IgD-negative memory B cell (primary cell): ENCODE data around the gene CD46. TPM values are rescaled to one million over a fixed set of nuclear protein-coding genes. Genes with fewer than 3 reads are reported as not detected.

Experiments
- H3K27ac Mint-ChIP-seq, 3 donors: one replicate each; pipeline ENCODE4 v1.8.0; 2020 to 2022; ENCODE audit warnings: mild to moderate bottlenecking in 3 of 3, mixed read lengths in 3 of 3, moderate library complexity in 1 of 3
- H3K27me3 Mint-ChIP-seq: one replicate; pipeline ENCODE4 v1.8.0; 2021; ENCODE audit warnings: mixed read lengths
- H3K36me3 Mint-ChIP-seq: one replicate; pipeline ENCODE4 v1.8.0; 2020; ENCODE audit warnings: mild to moderate bottlenecking, mixed read lengths
- H3K4me1 Mint-ChIP-seq, 3 donors: one replicate each; pipeline ENCODE4 v1.8.0; 2020 to 2022; ENCODE audit warnings: mixed read lengths in 3 of 3, mild to moderate bottlenecking in 1 of 3
- H3K4me3 Mint-ChIP-seq, 4 donors: one replicate each; pipeline ENCODE4 v1.8.0; 2020 to 2022; ENCODE audit warnings: mild to moderate bottlenecking in 4 of 4, mixed read lengths in 4 of 4, moderate library complexity in 3 of 4
- H3K9me3 Mint-ChIP-seq, 3 donors: one replicate each; pipeline ENCODE4 v1.8.0; 2020 to 2021; ENCODE audit warnings: mixed read lengths in 3 of 3, mild to moderate bottlenecking in 1 of 3
- polyA plus RNA-seq: library from polyadenylated mRNA; unstranded; fragments of 300-500 nt; fragmentation: Illumina TruSeq; gene quantifications from one replicate; pipeline ENCODE4 v1.2.3, GENCODE V29; 2021

CD46 gene
- polyA plus RNA-seq, 1 donor from 2014 or later = 67.2 TPM

DNA sequence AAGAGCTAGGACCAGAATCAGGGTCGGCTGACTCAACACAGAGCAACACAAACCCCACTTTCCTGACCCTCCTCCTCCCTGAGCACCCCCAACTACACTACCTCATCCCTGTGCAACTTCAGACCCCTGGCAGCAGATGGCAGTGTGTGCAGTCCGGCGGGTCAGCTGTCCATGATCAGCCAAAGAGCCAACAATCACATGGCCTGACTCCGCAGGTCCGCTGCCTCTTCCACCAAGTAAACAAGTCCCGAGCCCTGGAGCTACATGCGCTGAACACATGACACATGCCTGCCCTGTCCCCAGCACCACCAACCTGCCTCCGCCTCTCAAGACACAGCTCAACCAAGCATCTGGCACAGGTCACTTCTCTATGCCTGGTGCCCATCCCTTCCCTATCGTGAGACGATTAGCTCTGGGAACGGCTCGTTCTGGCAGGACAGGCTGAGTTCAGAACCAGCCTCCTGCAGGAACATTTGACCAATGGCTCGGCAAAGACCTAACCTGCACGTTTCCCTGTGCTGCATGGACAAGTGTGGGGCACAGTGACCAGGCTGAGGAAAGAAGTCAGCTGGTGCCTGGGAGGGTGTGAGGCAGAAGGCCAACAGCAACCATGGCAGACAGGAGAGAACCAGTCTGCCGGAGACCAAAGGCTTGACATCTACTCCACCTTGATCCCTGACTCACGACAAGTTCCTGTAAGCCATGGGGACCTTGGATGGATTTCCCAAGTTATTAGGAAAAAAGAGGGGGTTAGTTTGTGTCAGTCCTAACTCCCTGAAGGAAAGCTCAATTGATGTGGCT is 60.3 kb downstream of the CD46 start:
- Mint-ChIP-seq H3K4me1 (peaks cover 73 to 77% (median 74%) of the 10 kb centered on the region in 3 donors), H3K27me3 (no peaks in the 10 kb centered on the region), H3K36me3 (peaks cover 7% of the 10 kb centered on the region), H3K27ac (peak overlapping the region; percentile 19 to 94 (median 90)), H3K4me3 (peak overlapping the region in 2 of 4 donors; percentile 12 to 45), H3K9me3 (no peaks in the 10 kb centered on the region)

DNA sequence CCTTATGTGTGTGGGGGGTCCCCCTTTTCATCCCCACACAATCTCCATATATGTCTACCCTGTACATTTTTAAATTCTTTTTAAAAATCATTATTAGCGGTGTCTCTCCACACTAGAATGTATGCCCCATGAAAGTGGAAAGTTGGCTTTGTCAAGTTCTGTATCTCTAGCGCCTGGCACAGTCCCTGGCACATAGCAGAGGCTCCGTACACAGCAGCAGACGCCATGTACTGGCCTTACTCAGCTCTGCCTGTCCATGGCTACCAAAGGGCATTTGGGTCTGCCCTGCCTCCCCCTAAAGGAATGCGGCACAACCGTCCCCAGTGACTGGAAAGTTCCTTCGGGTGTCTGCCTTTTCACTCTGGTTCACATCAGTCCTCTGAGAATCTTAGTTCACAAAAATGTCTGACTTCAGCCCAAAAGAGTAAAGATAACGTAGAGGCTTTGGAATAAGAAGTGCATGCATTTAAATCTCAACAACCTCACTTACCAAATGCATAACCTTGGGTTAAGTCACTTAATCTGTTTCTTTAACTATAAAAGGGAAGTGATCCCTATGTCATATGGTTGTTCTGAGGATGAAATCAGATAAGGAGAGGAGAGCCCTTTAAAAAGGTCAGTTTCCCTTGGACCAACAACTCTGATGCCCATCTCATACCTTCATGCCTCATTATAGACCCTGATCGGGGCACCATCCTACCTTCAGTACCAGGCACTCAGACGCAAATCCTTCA is 61.1 kb downstream of the CD46 start:
- peaks cover 7% of the 10 kb centered on the region for H3K36me3 Mint-ChIP-seq
- peaks cover 73 to 76% (median 75%) of the 10 kb centered on the region in 3 donors for H3K4me1 Mint-ChIP-seq
- H3K4me3 Mint-ChIP-seq = peak overlapping the region in 3 of 4 donors; percentile 12 to 70 (median 28)
- H3K27me3 Mint-ChIP-seq = no peaks in the 10 kb centered on the region
- no peaks in the 10 kb centered on the region for H3K9me3 Mint-ChIP-seq
- H3K27ac Mint-ChIP-seq = peak overlapping the region; percentile 65 to 90 (median 85)

GRCh38 chr1:207813512-207813881 is 61.6 kb downstream of the CD46 start:
- H3K27ac Mint-ChIP-seq = peak overlapping the region in 2 of 3 donors; percentile 85 to 90
- H3K4me1 Mint-ChIP-seq = peaks cover 70 to 73% (median 71%) of the 10 kb centered on the region in 3 donors
- H3K4me3 Mint-ChIP-seq = peak overlapping the region in 1 of 4 donors; percentile 70
- no peaks in the 10 kb centered on the region for H3K9me3 Mint-ChIP-seq
- no peaks in the 10 kb centered on the region for H3K27me3 Mint-ChIP-seq
- peaks cover 7% of the 10 kb centered on the region for H3K36me3 Mint-ChIP-seq

- Mint-ChIP-seq H3K27ac (peak overlapping the region; percentile 78 to 90 (median 88)), H3K9me3 (no peaks in the 10 kb centered on the region), H3K4me1 (peaks cover 66 to 71% (median 68%) of the 10 kb centered on the region in 3 donors), H3K36me3 (peaks cover 7% of the 10 kb centered on the region), H3K27me3 (no peaks in the 10 kb centered on the region), H3K4me3 (peak overlapping the region in 3 of 4 donors; percentile 12 to 70 (median 52))
Observed at GRCh38 chr1:207813946-207814345, 62.1 kb downstream of the CD46 start.

DNA sequence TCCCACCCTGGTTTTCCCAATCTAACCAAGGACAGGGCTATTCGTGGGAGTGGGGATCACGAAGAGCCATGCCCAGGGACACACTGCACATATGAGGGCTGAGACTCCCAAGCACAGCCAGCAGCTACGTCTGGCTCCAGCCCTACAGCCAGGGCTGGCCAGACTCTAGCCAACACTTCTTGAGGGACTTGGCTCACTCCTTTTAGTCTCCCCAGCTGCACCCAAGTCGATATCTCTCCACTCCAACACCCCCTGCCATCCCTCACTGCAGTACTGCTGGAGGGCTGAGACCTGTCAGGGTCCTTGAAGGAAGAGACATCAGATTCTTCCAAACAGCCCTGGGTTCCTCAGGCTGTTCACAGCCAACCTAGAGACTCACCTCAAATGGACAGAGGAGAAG is 62.6 kb downstream of the CD46 start:
- Mint-ChIP-seq H3K9me3 (no peaks in the 10 kb centered on the region), H3K36me3 (peaks cover 7% of the 10 kb centered on the region), H3K27me3 (no peaks in the 10 kb centered on the region), H3K4me1 (peaks cover 64 to 70% (median 65%) of the 10 kb centered on the region in 3 donors), H3K4me3 (peak overlapping the region in 2 of 4 donors; percentile 52 to 70), H3K27ac (peak overlapping the region; percentile 78 to 90 (median 88))

DNA sequence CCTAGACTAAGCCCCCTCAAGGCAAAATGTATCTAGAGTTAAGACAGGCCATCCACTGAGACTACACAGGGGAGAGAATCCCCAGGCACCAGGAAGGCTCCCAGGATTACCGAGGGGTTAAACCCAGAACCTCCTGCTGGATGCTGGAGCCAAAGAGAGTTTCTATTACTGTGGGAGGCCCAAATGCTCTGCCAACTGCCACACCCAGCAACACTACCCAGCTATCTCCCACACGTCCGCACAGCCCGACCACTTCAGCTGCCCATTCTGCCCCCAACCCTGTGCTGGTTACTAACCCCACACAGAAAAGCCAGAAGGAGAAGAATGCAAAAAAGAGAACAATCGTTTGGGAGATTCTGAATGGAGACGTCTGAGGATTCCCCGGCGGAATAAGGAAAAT is 63.6 kb downstream of the CD46 start:
- Mint-ChIP-seq H3K4me1 (peaks cover 65 to 74% (median 67%) of the 10 kb centered on the region in 3 donors), H3K36me3 (peaks cover 7% of the 10 kb centered on the region), H3K27ac (peak overlapping the region; percentile 78 to 90 (median 84)), H3K27me3 (no peaks in the 10 kb centered on the region), H3K9me3 (no peaks in the 10 kb centered on the region), H3K4me3 (peak overlapping the region in 2 of 4 donors; percentile 45 to 70)

DNA sequence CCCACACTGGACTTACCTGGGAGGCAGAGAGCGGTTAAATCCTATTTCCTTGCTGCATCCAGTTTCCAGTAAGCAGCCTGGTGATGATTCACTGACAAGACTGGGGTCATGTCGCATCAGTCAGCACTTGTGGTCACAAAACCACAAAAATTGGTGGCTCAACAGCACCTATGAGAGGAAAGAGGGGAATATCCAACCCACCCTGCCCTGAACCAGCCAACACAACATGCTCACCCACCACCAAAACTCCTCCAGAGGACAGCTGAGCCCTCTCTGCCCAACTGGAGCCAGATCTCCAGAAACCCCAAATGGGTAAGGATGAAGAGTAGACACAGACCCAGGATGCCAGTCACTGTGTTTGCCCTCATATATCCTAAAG is 64.0 kb downstream of the CD46 start:
- Mint-ChIP-seq H3K9me3 (no peaks in the 10 kb centered on the region), H3K27me3 (no peaks in the 10 kb centered on the region), H3K4me1 (peaks cover 65 to 75% (median 67%) of the 10 kb centered on the region in 3 donors), H3K27ac (peak overlapping the region; percentile 73 to 95 (median 90)), H3K36me3 (peaks cover 10% of the 10 kb centered on the region), H3K4me3 (peak overlapping the region in 3 of 4 donors; percentile 43 to 50 (median 50))

DNA sequence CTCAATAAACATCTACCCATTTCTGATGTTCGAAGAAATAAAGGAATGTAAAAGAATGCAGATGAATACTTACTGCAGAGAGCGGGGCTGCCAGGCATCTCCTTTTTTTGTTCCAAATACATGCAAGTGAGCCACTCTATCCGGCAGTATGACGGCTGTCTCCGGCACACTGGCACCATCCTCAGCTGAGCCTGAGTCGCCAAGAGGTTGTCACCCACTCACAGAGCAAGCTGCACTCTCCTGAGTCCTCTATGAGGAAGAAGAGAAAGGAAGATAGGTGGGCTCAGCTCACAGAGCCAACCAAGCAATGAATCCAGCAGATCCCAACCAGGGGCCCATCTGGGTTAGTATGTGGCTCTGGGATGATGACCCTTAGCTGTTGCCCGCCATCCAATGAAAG is 65.3 kb downstream of the CD46 start:
- peak overlapping the region in 2 of 4 donors; percentile 50 to 68 for H3K4me3 Mint-ChIP-seq
- peaks cover 63 to 70% (median 66%) of the 10 kb centered on the region in 3 donors for H3K4me1 Mint-ChIP-seq

DNA sequence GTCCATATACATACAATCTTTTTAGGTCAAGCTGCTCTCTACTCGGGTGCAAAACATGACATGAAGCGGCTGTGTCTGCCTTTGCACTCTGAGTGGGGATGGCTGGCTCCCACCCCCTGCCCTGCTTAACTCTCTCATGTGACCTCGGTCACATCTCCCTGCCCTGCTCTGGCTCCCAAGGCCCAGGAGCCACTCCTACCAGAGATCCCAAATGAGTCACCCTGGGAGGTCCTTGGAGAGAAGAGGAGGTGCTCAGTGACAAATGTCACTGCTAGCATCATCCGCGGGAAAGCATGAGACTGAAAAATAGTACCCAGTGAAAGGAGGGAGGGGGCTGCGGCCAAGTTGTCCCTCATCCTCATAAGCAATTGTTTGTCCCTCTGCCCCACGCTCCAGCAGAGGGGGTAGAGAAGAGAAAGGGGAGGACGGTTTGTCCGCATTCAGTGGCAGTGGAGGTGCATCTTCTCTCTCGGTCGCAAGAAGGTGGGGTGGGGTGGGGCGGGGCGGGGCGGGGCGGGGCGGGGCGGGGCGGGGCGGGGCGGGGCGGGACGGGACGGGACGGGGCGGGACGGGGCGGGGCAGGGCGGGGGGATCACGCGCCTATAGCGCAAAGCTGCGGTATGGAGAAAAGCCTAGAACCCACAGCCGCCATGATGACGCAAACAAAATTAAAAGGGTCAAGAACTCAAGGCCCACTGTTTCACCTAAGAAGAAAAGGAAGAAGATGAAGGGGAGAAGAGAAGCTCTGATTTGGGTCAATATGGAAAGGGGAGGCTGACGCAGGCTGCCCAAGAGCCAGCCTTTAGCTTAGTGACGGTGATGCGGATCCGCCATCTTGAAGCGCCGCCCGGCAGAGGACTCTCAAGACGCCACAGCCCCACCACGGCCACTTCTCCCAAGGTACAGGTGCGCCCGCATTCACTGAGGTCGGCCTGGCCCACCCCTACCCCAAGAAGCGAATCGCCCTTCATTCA is 66.2 kb downstream of the CD46 start:
- H3K27ac Mint-ChIP-seq = peak overlapping the region; percentile 81 to 95 (median 90)
- H3K36me3 Mint-ChIP-seq = peaks cover 10% of the 10 kb centered on the region

More for the DNA sequence above, 65.3 kb downstream of the CD46 start:
- Mint-ChIP-seq H3K27ac (peak overlapping the region; percentile 84 to 95 (median 90)), H3K9me3 (no peaks in the 10 kb centered on the region), H3K36me3 (peaks cover 9% of the 10 kb centered on the region), H3K27me3 (no peaks in the 10 kb centered on the region)

GRCh38 chr1:207818971-207819451 is 67.2 kb downstream of the CD46 start:
- Mint-ChIP-seq H3K4me3 (peak overlapping the region in 3 of 4 donors; percentile 30 to 55 (median 35)), H3K27ac (peak overlapping the region in 2 of 3 donors; percentile 19 to 76), H3K9me3 (peaks cover 0 to 7% (median 0%) of the 10 kb centered on the region in 3 donors), H3K36me3 (peaks cover 10% of the 10 kb centered on the region), H3K4me1 (peaks cover 56 to 62% (median 60%) of the 10 kb centered on the region in 3 donors), H3K27me3 (no peaks in the 10 kb centered on the region)

More for the DNA sequence above, 66.2 kb downstream of the CD46 start:
- Mint-ChIP-seq H3K9me3 (peaks cover 0 to 4% (median 0%) of the 10 kb centered on the region in 3 donors), H3K4me1 (peaks cover 63 to 68% (median 65%) of the 10 kb centered on the region in 3 donors), H3K4me3 (peak overlapping the region in 3 of 4 donors; percentile 50 to 68 (median 63)), H3K27me3 (no peaks in the 10 kb centered on the region)

GRCh38 chr1:207820568-207821463 is 69.0 kb downstream of the CD46 start:
- Mint-ChIP-seq H3K27ac (peak overlapping the region; percentile 97 to 100 (median 99)), H3K36me3 (peaks cover 7% of the 10 kb centered on the region), H3K27me3 (no peaks in the 10 kb centered on the region), H3K9me3 (peaks cover 0 to 7% (median 0%) of the 10 kb centered on the region in 3 donors), H3K4me3 (peak overlapping the region; percentile 92 to 100 (median 98)), H3K4me1 (peaks cover 45 to 64% (median 56%) of the 10 kb centered on the region in 3 donors)

GRCh38 chr1:207821464-207822045 is 69.7 kb downstream of the CD46 start:
- Mint-ChIP-seq H3K27ac (peak overlapping the region; percentile 97 to 100 (median 99)), H3K4me3 (peak overlapping the region; percentile 92 to 100 (median 98)), H3K9me3 (peaks cover 0 to 7% (median 0%) of the 10 kb centered on the region in 3 donors), H3K27me3 (no peaks in the 10 kb centered on the region), H3K36me3 (peaks cover 7% of the 10 kb centered on the region), H3K4me1 (peaks cover 44 to 65% (median 56%) of the 10 kb centered on the region in 3 donors)
